NT2/D1 (cell line): Measurements from ENCODE around the gene CLMP.

Experiments used
- SUZ12 ChIP-seq: IDR thresholded peaks from 2 replicates; pipeline ENCODE4 v1.6.1; 2011; ENCODE audit not compliant: insufficient read length, insufficient read depth; ENCODE audit errors: extremely low read depth
- YY1 ChIP-seq: IDR thresholded peaks from 2 replicates; pipeline ENCODE4 v1.6.1; 2011; ENCODE audit not compliant: insufficient read length, insufficient read depth
- ZNF274 ChIP-seq: IDR thresholded peaks from 2 replicates; pipeline ENCODE4 v1.6.1; 2011; ENCODE audit warnings: mild to moderate bottlenecking, low read depth, low read length

DNA sequence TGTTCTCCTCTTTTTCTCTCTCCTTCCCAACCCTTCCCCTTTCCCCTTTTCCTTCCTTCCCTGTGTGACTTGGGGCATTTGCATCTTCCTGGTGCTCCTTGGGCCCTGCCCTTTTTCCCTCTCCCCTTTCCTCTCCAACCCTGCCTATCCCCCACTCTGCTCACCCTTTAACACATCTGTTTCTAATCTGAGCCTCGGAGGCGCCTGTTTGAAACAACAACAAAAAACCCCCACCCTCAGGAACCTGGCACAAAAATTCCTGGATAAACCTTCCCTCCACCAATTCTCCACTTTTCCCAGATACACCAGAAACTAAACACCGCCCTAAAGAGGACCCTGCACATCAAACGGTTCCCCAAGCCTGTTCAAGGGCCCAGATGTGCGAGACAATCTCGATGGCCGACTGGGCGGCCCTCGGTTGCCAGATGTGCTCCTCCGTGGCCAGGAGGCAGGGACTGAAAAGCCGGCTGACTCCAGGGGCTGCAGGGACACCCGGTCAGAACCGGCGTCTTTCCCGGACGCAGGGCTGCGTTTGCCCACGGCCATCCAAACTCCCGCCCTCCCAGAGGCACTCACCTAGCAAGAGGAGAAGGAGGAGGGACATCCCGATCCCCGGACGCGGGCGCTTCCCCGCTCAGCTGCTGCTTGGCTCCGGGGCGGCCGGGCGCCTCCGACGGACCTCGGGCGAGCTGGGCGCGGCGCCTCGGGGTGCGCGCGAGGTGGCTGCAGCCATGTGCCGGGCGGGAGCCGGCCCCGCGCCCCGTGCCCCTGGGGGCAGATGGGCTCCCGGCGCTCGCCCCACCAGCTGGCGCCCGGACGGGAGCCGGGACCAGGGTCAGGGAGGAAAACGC lies 486 bp downstream of the CLMP start:
- TF ChIP-seq SUZ12 (no peak), YY1 (no peak), ZNF274 (no peak)
